ENCODE results near the gene ATG7. TPM values are rescaled to one million over a fixed set of nuclear protein-coding genes. Genes with fewer than 3 reads are reported as not detected.

The ATG7 gene
- total and polyA plus RNA-seq, 9 donors, result 11.3 to 22.2 (median 14.9) TPM

- no CpG with 5 or more reads among the region's 3 CpGs for WGBS (ENCODE audit: insufficient coverage)
- Histone ChIP-seq H3K4me3 (ENCODE audit: low read length) (no peak overlapping the region), H3K27ac (ENCODE audit: low read length) (no peak overlapping the region), H3K36me3 (ENCODE audit: control insufficient read depth, insufficient read depth, low read length) (no peaks in the 10 kb centered on the region), H3K27me3 (ENCODE audit: control insufficient read depth, insufficient read depth, low read length) (peaks cover 2% of the 10 kb centered on the region), H3K9me3 (replicated peaks; ENCODE audit: control insufficient read depth, low read depth, low read length) (no peaks in the 10 kb centered on the region), H3K4me1 (ENCODE audit: control insufficient read depth, insufficient read depth, low read length) (no peaks in the 10 kb centered on the region)
- DNase-seq, result no peak
Measured at GRCh38 chr3:11238060-11238459, 34.1 kb upstream of the ATG7 start.

GRCh38 chr3:11238880-11239279, 33.3 kb upstream of the ATG7 start:
- Histone ChIP-seq H3K27me3 (ENCODE audit: control insufficient read depth, insufficient read depth, low read length) (peaks cover 2% of the 10 kb centered on the region), H3K9me3 (replicated peaks; ENCODE audit: control insufficient read depth, low read depth, low read length) (no peaks in the 10 kb centered on the region), H3K27ac (ENCODE audit: low read length) (no peak overlapping the region), H3K4me3 (ENCODE audit: low read length) (no peak overlapping the region), H3K4me1 (ENCODE audit: control insufficient read depth, insufficient read depth, low read length) (no peaks in the 10 kb centered on the region), H3K36me3 (ENCODE audit: control insufficient read depth, insufficient read depth, low read length) (no peaks in the 10 kb centered on the region)
- no CpG with 5 or more reads among the region's 1 CpG for WGBS (ENCODE audit: insufficient coverage)
- DNase-seq, result no peak

GRCh38 chr3:11239796-11240195, 32.4 kb upstream of the ATG7 start:
- 67% methylated on average over 1 of the region's 1 CpG for WGBS (ENCODE audit: insufficient coverage)
- H3K27ac ChIP-seq (ENCODE audit: low read length), result no peak overlapping the region
- peaks cover 2% of the 10 kb centered on the region for H3K27me3 ChIP-seq (ENCODE audit: control insufficient read depth, insufficient read depth, low read length)
- H3K9me3 ChIP-seq (replicated peaks; ENCODE audit: control insufficient read depth, low read depth, low read length), result no peaks in the 10 kb centered on the region
- no peak for DNase-seq
- no peaks in the 10 kb centered on the region for H3K4me1 ChIP-seq (ENCODE audit: control insufficient read depth, insufficient read depth, low read length)
- H3K4me3 ChIP-seq (ENCODE audit: low read length), result no peak overlapping the region
- no peaks in the 10 kb centered on the region for H3K36me3 ChIP-seq (ENCODE audit: control insufficient read depth, insufficient read depth, low read length)

- Histone ChIP-seq H3K27me3 (ENCODE audit: control insufficient read depth, insufficient read depth, low read length) (peaks cover 2% of the 10 kb centered on the region), H3K9me3 (replicated peaks; ENCODE audit: control insufficient read depth, low read depth, low read length) (no peaks in the 10 kb centered on the region), H3K36me3 (ENCODE audit: control insufficient read depth, insufficient read depth, low read length) (no peaks in the 10 kb centered on the region), H3K4me3 (ENCODE audit: low read length) (no peak overlapping the region), H3K27ac (ENCODE audit: low read length) (no peak overlapping the region), H3K4me1 (ENCODE audit: control insufficient read depth, insufficient read depth, low read length) (no peaks in the 10 kb centered on the region)
- DNase-seq, result no peak
- WGBS (ENCODE audit: insufficient coverage), result 100% methylated on average over 1 of the region's 1 CpG
Measured at GRCh38 chr3:11240496-11240895, 31.7 kb upstream of the ATG7 start.

- Histone ChIP-seq H3K9me3 (replicated peaks; ENCODE audit: control insufficient read depth, low read depth, low read length) (no peaks in the 10 kb centered on the region), H3K4me1 (ENCODE audit: control insufficient read depth, insufficient read depth, low read length) (no peaks in the 10 kb centered on the region), H3K27me3 (ENCODE audit: control insufficient read depth, insufficient read depth, low read length) (no peaks in the 10 kb centered on the region), H3K36me3 (ENCODE audit: control insufficient read depth, insufficient read depth, low read length) (no peaks in the 10 kb centered on the region), H3K27ac (ENCODE audit: low read length) (no peak overlapping the region), H3K4me3 (ENCODE audit: low read length) (no peak overlapping the region)
- DNase-seq, result no peak
- 83% methylated on average over 1 of the region's 1 CpG for WGBS (ENCODE audit: insufficient coverage)
Measured at GRCh38 chr3:11244121-11244677, 28.0 kb upstream of the ATG7 start.

- H3K27me3 ChIP-seq (ENCODE audit: control insufficient read depth, insufficient read depth, low read length), result no peaks in the 10 kb centered on the region
- no peak overlapping the region for H3K27ac ChIP-seq (ENCODE audit: low read length)
- no peaks in the 10 kb centered on the region for H3K4me1 ChIP-seq (ENCODE audit: control insufficient read depth, insufficient read depth, low read length)
- WGBS (ENCODE audit: insufficient coverage), result 79% methylated on average over 3 of the region's 8 CpGs
- no peak for DNase-seq
- H3K4me3 ChIP-seq (ENCODE audit: low read length), result no peak overlapping the region
- no peaks in the 10 kb centered on the region for H3K9me3 ChIP-seq (replicated peaks; ENCODE audit: control insufficient read depth, low read depth, low read length)
- H3K36me3 ChIP-seq (ENCODE audit: control insufficient read depth, insufficient read depth, low read length), result no peaks in the 10 kb centered on the region
Measured at GRCh38 chr3:11245276-11245675, 26.9 kb upstream of the ATG7 start.

- WGBS (ENCODE audit: insufficient coverage), result 92% methylated on average over 4 of the region's 6 CpGs
- H3K9me3 ChIP-seq (replicated peaks; ENCODE audit: control insufficient read depth, low read depth, low read length), result no peaks in the 10 kb centered on the region
- no peak overlapping the region for H3K27ac ChIP-seq (ENCODE audit: low read length)
- H3K27me3 ChIP-seq (ENCODE audit: control insufficient read depth, insufficient read depth, low read length), result no peaks in the 10 kb centered on the region
- DNase-seq, result no peak
- H3K4me3 ChIP-seq (ENCODE audit: low read length), result no peak overlapping the region
- no peaks in the 10 kb centered on the region for H3K36me3 ChIP-seq (ENCODE audit: control insufficient read depth, insufficient read depth, low read length)
- no peaks in the 10 kb centered on the region for H3K4me1 ChIP-seq (ENCODE audit: control insufficient read depth, insufficient read depth, low read length)
Measured at GRCh38 chr3:11245827-11246662, 26.2 kb upstream of the ATG7 start.

GRCh38 chr3:11246663-11246970, 25.6 kb upstream of the ATG7 start:
- WGBS (ENCODE audit: insufficient coverage), result no CpG with 5 or more reads among the region's 2 CpGs

GRCh38 chr3:11247362-11247761, 24.8 kb upstream of the ATG7 start:
- Histone ChIP-seq H3K4me1 (ENCODE audit: control insufficient read depth, insufficient read depth, low read length) (no peaks in the 10 kb centered on the region), H3K4me3 (ENCODE audit: low read length) (no peak overlapping the region), H3K27me3 (ENCODE audit: control insufficient read depth, insufficient read depth, low read length) (no peaks in the 10 kb centered on the region), H3K27ac (ENCODE audit: low read length) (no peak overlapping the region), H3K36me3 (ENCODE audit: control insufficient read depth, insufficient read depth, low read length) (no peaks in the 10 kb centered on the region), H3K9me3 (replicated peaks; ENCODE audit: control insufficient read depth, low read depth, low read length) (no peaks in the 10 kb centered on the region)
- 78% methylated on average over 6 of the region's 8 CpGs for whole genome bisulfite sequencing (ENCODE audit: insufficient coverage)
- no peak for DNase-seq

More at GRCh38 chr3:11246663-11246970, 25.6 kb upstream of the ATG7 start:
- Histone ChIP-seq H3K27me3 (ENCODE audit: control insufficient read depth, insufficient read depth, low read length) (no peaks in the 10 kb centered on the region), H3K27ac (ENCODE audit: low read length) (no peak overlapping the region), H3K9me3 (replicated peaks; ENCODE audit: control insufficient read depth, low read depth, low read length) (no peaks in the 10 kb centered on the region), H3K4me1 (ENCODE audit: control insufficient read depth, insufficient read depth, low read length) (no peaks in the 10 kb centered on the region), H3K4me3 (ENCODE audit: low read length) (no peak overlapping the region), H3K36me3 (ENCODE audit: control insufficient read depth, insufficient read depth, low read length) (no peaks in the 10 kb centered on the region)
- DNase-seq, result no peak

- H3K4me3 ChIP-seq (ENCODE audit: low read length), result no peak overlapping the region
- no peaks in the 10 kb centered on the region for H3K9me3 ChIP-seq (replicated peaks; ENCODE audit: control insufficient read depth, low read depth, low read length)
- 79% methylated on average over 2 of the region's 6 CpGs for WGBS (ENCODE audit: insufficient coverage)
- H3K27ac ChIP-seq (ENCODE audit: low read length), result no peak overlapping the region
- no peaks in the 10 kb centered on the region for H3K27me3 ChIP-seq (ENCODE audit: control insufficient read depth, insufficient read depth, low read length)
- DNase-seq, result no peak
- no peaks in the 10 kb centered on the region for H3K36me3 ChIP-seq (ENCODE audit: control insufficient read depth, insufficient read depth, low read length)
- H3K4me1 ChIP-seq (ENCODE audit: control insufficient read depth, insufficient read depth, low read length), result no peaks in the 10 kb centered on the region
Measured at GRCh38 chr3:11248596-11248995, 23.6 kb upstream of the ATG7 start.
